Medulla oblongata (tissue), 1 donor: ENCODE data around the gene NOXA1.
"Not testable (repeated sequence)": the region's sequence is repeated elsewhere in the genome, so short reads cannot be mapped to it uniquely, and the experiment has no call there.

Experiments
- DNase-seq: peaks from one replicate; pipeline ENCODE4 v3.0.0-alpha.2; 2015; ENCODE audit errors: extremely low spot score

NOXA1 gene

DNA sequence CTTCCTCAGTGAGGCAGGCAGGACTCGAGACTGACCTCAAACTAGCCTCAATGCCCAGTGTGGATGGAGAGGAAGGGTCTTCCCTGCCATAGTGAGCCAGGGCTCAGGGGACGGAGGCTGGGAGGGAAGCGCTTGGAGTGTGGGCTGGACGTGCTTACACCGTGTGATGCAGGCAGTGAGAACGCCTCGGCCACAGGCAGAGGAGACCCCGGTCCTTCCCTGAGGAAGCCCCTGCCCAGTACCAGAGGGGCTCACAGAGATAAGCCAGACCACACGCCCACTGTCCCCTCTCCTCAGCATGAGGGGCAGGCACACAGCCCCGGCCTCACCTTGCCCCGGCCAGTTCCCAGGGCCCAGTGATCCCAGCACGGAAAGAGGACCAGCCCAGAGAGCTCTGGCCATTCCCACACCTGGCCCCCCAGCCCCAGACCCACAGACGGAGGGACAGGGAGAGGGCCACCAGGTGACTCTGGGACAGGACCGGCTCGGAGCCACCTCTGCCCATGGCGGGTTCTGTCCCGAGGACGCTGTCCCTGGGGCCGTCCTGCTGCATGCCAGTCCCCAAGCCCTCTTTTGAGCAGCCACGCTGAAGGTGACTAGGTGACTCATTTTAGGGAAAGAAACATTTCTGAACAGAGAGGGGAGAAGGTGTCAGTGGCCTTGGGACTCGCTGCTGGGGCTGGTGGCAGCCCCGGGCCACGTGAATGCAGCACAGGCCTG, 42.0 kb downstream of the NOXA1 start:
- DNase-seq = no peak

- no peak for DNase-seq
Measured at GRCh38 chr9:137465720-137466388, 42.7 kb downstream of the NOXA1 start.

- not testable (repeated sequence) for DNase-seq
Measured at GRCh38 chr9:137466389-137467085, 43.3 kb downstream of the NOXA1 start.

GRCh38 chr9:137467161-137467581, 44.0 kb downstream of the NOXA1 start:
- no peak for DNase-seq

DNA sequence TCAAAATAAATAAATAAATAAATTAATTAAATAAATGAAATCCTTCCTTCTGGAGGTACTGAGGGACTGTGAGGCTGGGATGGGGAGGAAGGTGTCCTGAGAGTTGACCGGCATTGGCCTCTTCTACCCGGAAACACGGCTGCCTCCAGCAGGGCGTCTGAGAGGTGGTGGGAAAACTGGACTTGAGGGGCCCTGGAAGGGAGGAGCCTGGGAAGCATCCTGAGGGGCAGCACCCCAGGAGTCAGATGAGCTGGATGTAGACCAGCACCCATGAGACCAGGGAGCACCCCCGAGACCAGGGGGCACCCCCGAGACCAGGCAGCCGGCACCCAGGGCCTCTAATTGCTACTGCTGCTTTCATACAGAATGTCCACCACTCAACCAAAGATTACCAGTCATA, 44.7 kb downstream of the NOXA1 start:
- DNase-seq = no peak

DNA sequence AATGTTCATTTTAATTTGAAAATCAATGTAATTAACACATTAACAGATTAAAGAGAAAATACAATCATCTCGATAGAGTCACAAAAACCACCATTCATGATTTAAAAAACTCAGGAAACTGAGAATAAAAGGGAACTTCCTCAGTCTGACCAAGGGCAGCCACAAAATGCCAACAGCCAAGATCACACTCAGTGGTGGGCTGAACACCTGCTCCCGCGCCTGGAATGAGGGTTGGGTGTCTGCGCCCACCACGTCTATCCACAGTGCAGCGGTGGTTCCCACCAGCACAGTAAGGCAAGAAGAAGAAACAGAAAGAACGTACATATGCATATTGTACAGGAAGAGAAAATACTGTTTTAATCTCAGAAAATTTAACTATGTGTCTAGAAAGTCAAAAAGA, 47.6 kb downstream of the NOXA1 start:
- DNase-seq = no peak

DNA sequence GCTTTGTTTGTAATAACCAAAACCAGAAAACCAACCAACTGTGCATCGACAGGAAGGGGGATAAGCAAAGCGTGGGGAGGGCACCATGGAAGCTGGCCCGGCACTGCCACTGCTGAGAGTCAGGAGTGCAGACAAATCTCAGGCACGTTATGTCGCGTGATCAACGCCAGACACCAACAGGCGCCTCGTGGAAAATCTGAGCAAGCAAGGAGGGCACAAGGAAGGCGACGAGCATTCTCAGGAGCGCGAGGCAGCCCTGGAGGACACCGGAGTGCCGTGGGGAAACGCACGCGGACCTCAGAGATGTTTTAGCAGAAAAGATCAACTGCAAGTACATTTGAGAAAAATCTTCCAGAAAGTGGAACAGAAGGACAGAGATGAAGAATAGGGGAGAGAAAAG, 51.1 kb downstream of the NOXA1 start:
- no peak for DNase-seq

DNA sequence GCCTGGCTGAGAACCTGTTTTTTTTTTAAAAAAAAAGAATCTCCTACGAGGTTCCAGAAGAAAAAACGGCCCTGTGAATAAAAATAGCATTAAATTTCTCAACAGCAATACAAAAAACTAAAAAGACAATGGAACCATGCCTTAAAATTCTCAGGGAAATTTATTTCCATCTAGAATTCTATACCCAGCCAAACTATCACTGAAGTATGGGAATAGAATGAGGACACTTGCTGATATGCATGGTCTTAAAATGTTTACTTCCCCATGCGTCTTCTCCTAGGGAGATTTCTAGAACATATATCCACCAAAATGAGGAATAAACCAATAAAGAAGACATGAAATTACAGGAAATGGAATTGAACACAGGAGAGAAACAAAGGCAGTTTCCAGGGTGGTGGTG, 52.5 kb downstream of the NOXA1 start:
- DNase-seq = no peak

GRCh38 chr9:137476856-137477255, 53.7 kb downstream of the NOXA1 start:
- DNase-seq = no peak

- DNase-seq = no peak
Measured at GRCh38 chr9:137477778-137478612, 54.8 kb downstream of the NOXA1 start.

DNA sequence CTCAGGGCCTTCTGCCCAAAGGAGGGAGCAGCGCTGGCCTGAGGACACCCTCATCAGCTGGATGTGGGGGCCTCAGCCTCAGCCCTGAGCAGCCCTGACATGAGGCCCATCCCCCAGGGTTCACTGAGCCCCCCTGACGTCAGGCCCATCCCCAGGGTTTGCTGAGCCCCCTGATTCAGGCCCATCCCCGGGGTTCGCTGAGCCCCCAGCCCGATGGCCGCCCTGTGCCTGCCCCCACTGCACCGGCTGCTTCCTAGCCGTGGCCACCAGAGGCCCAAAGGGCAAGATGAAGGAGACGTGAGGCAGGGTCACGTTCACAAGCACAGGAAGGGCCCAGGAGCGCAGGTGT, 55.4 kb downstream of the NOXA1 start:
- no peak for DNase-seq

- peak; percentile 33 for DNase-seq
Measured at GRCh38 chr9:137478962-137479861, 56.0 kb downstream of the NOXA1 start.

DNA sequence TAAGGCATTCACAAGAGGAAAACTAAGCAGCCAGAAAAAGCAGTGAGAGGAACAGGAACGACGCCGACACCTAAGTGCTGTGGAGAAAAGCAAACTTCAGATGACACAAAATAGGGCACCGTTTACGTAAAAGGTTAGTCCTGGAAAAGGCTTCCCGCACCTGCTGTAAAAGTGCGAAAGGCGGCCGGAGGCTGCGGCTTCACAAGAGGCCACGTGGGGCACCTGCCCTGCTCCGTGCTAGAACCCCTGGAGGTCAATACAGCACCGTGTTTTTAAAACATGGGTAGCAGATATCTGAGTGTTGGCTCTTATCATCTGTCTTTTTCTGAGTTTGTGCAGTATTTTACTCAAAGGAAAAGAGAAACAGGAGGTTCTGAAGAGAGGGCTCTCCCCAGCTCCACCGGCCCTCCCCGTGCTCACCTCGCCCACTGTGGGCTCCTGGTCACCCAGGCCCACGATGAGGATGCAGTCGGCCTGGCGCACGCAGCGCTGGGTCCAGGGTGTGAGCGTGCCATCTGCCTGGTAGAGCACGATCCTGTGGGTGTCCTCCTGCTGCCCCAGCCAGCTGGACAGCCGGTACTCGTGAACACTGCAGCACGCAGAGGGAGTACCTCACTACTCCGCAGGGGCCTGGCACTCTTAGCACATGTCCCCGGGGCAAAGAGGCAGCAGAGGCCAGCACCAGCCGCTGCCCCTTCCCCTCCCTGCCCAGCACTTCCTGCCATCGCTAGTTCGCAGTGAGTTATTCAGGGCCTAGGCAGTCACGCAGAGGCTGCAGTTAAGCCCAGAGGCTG, 56.9 kb downstream of the NOXA1 start:
- DNase-seq = no peak

GRCh38 chr9:137480686-137481683, 57.8 kb downstream of the NOXA1 start:
- DNase-seq = no peak

- DNase-seq = peak; percentile 68
Measured at GRCh38 chr9:137482094-137482781, 59.0 kb downstream of the NOXA1 start.
